Ectodermal cell (in vitro differentiated cells): ENCODE results near the gene TNIK.

Experiments
- H3K27ac ChIP-seq: 2 replicates; pipeline ENCODE4 v1.7.0; 2013; ENCODE audit warnings: mild to moderate bottlenecking, low read depth, low read length; ENCODE audit not compliant: insufficient read depth, poor library complexity, severe bottlenecking
- H3K27me3 ChIP-seq: 2 replicates; pipeline ENCODE4 v1.7.0; 2013; ENCODE audit warnings: mild to moderate bottlenecking, low read length; ENCODE audit not compliant: insufficient read depth, control insufficient read depth, poor library complexity, severe bottlenecking
- H3K36me3 ChIP-seq: one replicate; pipeline ENCODE4 v1.7.0; 2013; ENCODE audit warnings: low read length; ENCODE audit not compliant: control insufficient read depth, insufficient read depth
- H3K4me1 ChIP-seq: one replicate; pipeline ENCODE4 v1.7.0; 2013; ENCODE audit warnings: low read length; ENCODE audit not compliant: control insufficient read depth, insufficient read depth
- H3K4me3 ChIP-seq: 2 replicates; pipeline ENCODE4 v1.7.0; 2013; ENCODE audit warnings: low read depth, low read length, control low read depth; ENCODE audit not compliant: insufficient read depth
- H3K9me3 ChIP-seq: 2 replicates; pipeline ENCODE4 v1.7.0; 2013; ENCODE audit warnings: mild to moderate bottlenecking, low read length, moderate library complexity; ENCODE audit not compliant: control insufficient read depth
- WGBS, 2 experiments: methylation state at CpG; one replicate each; pipeline ENCODE4 v1.1.7; 2013; ENCODE audit warnings: missing lambda C conversion rate in 2 of 2; 5-methylcytosine and 5-hydroxymethylcytosine counted together

The TNIK gene

GRCh38 chr3:171470714-171471227 lies 10.6 kb upstream of the TNIK start:
- Histone ChIP-seq H3K4me3 (no peak overlapping the region), H3K27ac (no peak overlapping the region), H3K27me3 (no peaks in the 10 kb centered on the region), H3K4me1 (peaks cover 7% of the 10 kb centered on the region), H3K36me3 (no peaks in the 10 kb centered on the region), H3K9me3 (no peaks in the 10 kb centered on the region)
- WGBS, 2 experiments = 100% methylated on average over 1 of the region's 1 CpG; no CpG with 5 or more reads in 1 of the 2 experiments

DNA sequence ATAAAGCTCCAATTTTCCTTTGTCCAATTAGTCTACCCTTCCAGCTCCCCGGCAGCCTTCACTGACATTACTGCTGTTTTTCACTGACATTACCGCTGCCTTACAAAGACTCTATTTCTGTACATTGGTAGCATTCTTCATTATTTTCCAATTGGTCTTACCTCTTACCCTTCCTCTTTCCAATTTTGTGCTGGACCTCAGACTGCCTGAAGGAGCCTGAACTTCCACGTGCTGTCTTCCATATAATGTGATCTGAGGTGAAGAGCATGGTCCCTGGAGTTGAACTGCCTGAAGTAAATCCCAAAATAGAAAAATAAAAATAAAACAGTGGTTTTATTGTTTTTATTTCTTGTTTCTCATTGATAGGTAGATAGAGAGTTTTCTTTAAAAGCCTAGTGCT lies 9.2 kb upstream of the TNIK start:
- no peaks in the 10 kb centered on the region for H3K27me3 ChIP-seq
- H3K27ac ChIP-seq = no peak overlapping the region
- no peaks in the 10 kb centered on the region for H3K9me3 ChIP-seq
- no peak overlapping the region for H3K4me3 ChIP-seq
- WGBS, 2 experiments = 93 to 100% methylated on average over 3 of the region's 3 CpGs
- peaks cover 7% of the 10 kb centered on the region for H3K4me1 ChIP-seq
- H3K36me3 ChIP-seq = no peaks in the 10 kb centered on the region

DNA sequence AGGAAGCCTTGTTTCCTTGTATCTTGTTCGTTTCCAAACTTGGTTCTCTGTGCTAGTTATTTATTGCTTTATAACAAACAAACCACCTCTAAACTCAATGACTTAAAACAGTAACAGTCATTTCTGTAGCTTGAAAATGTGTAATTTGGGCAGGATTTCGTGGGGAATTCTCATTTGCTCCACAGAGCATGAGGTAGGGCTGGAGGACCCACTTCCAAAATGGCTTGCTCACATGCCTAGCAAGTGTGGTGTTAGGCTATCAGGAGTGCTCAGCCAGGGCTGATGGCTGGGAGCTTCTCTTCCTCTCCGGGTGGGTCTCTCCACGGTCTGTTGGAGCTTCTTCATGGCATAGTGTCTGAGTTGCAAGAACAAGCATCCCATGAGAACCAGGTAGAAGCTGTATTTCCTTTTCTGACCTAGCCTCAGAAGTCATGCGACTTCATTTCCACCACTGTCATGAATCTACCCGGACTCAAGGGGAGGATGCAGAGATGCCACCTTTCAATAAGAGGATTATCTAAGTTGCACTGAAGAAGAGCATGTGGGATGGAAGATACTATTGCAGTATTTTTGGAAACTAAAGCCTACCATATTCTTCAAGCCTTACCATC lies 8.2 kb upstream of the TNIK start:
- Histone ChIP-seq H3K9me3 (no peaks in the 10 kb centered on the region), H3K36me3 (no peaks in the 10 kb centered on the region), H3K27ac (no peak overlapping the region), H3K4me1 (peaks cover 7% of the 10 kb centered on the region), H3K27me3 (no peaks in the 10 kb centered on the region), H3K4me3 (no peak overlapping the region)
- WGBS, 2 experiments = 91 to 93% methylated on average over 5 to 6 of the region's 6 CpGs

DNA sequence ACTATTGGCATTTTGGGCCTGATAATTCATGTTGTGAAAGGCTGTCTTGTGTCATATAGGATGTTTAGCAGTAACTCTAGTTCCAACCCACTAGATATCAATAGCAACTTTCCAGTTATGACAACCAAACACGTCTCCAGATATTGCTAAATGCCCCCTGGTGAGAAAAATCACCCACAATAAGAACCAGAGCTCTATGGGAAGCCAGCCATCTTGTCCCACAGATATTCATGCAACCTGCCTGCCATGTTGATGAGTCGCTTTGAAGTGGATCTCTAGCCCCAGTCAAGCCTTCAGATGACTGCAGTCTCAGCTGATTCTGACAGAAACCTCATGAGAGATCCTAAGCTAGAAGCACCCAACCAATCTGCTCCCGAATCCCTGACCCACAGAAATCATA lies 5.6 kb upstream of the TNIK start:
- whole genome bisulfite sequencing, 2 experiments = 89 to 98% methylated on average over 2 of the region's 3 CpGs
- no peaks in the 10 kb centered on the region for H3K36me3 ChIP-seq
- H3K4me3 ChIP-seq = no peak overlapping the region
- no peak overlapping the region for H3K27ac ChIP-seq
- peaks cover 15% of the 10 kb centered on the region for H3K27me3 ChIP-seq
- no peaks in the 10 kb centered on the region for H3K9me3 ChIP-seq
- H3K4me1 ChIP-seq = peaks cover 12% of the 10 kb centered on the region

GRCh38 chr3:171464462-171464861 lies 4.3 kb upstream of the TNIK start:
- Histone ChIP-seq H3K36me3 (no peaks in the 10 kb centered on the region), H3K4me1 (peaks cover 12% of the 10 kb centered on the region), H3K27me3 (peaks cover 27% of the 10 kb centered on the region), H3K27ac (no peak overlapping the region), H3K9me3 (no peaks in the 10 kb centered on the region), H3K4me3 (no peak overlapping the region)
- WGBS, 2 experiments = 95 to 100% methylated on average over 2 to 3 of the region's 3 CpGs

DNA sequence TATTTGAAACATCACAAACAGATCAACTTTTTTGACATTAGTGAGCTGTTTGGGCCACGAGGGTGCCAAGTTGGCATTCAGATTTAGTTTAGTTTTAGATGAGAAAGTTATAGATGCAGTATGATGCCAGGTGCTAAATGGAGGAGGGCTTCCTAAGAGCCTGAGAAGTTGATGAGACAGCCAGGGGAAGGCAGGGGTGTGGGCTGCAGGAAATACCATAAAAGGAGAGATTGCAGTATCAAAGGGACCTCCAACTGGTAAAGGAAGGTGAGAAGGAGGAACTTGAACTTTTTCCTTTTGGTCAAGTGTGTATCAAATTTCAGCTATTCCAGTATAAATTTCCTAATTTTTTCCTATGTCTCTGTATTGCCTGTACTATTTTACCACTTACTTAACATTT lies 2.0 kb upstream of the TNIK start:
- no peaks in the 10 kb centered on the region for H3K36me3 ChIP-seq
- no peak overlapping the region for H3K27ac ChIP-seq
- 8 to 17% methylated on average over 1 of the region's 1 CpG for whole genome bisulfite sequencing, 2 experiments
- H3K27me3 ChIP-seq = peaks cover 46% of the 10 kb centered on the region
- H3K4me1 ChIP-seq = peaks cover 15% of the 10 kb centered on the region
- no peaks in the 10 kb centered on the region for H3K9me3 ChIP-seq
- H3K4me3 ChIP-seq = no peak overlapping the region

- peaks cover 46% of the 10 kb centered on the region for H3K27me3 ChIP-seq
- no peaks in the 10 kb centered on the region for H3K9me3 ChIP-seq
- H3K4me3 ChIP-seq = peak overlapping the region; percentile 67
- no peaks in the 10 kb centered on the region for H3K36me3 ChIP-seq
- 8% methylated on average over 2 of the region's 2 CpGs; no CpG with 5 or more reads in 1 of the 2 experiments for WGBS, 2 experiments
- peaks cover 13% of the 10 kb centered on the region for H3K4me1 ChIP-seq
- no peak overlapping the region for H3K27ac ChIP-seq
Observed at GRCh38 chr3:171461525-171461917, 1.3 kb upstream of the TNIK start.

- 0 to 1% methylated on average over 49 to 51 of the region's 51 CpGs for WGBS, 2 experiments
- no peak overlapping the region for H3K27ac ChIP-seq
- peaks cover 46% of the 10 kb centered on the region for H3K27me3 ChIP-seq
- no peaks in the 10 kb centered on the region for H3K9me3 ChIP-seq
- peak overlapping the region; percentile 67 for H3K4me3 ChIP-seq
- H3K4me1 ChIP-seq = peaks cover 13% of the 10 kb centered on the region
- H3K36me3 ChIP-seq = no peaks in the 10 kb centered on the region
Observed at GRCh38 chr3:171460725-171461524, 720 bp upstream of the TNIK start.

GRCh38 chr3:171459137-171459941 lies 866 bp downstream of the TNIK start:
- peaks cover 13% of the 10 kb centered on the region for H3K4me1 ChIP-seq
- H3K36me3 ChIP-seq = no peaks in the 10 kb centered on the region
- H3K27me3 ChIP-seq = peaks cover 46% of the 10 kb centered on the region
- H3K9me3 ChIP-seq = no peaks in the 10 kb centered on the region
- H3K27ac ChIP-seq = no peak overlapping the region
- WGBS, 2 experiments = 0% methylated on average over 36 of the region's 36 CpGs
- H3K4me3 ChIP-seq = peak overlapping the region; percentile 67

- H3K36me3 ChIP-seq = no peaks in the 10 kb centered on the region
- no peaks in the 10 kb centered on the region for H3K9me3 ChIP-seq
- H3K4me3 ChIP-seq = peak overlapping the region; percentile 67
- no peak overlapping the region for H3K27ac ChIP-seq
- H3K4me1 ChIP-seq = peaks cover 15% of the 10 kb centered on the region
- peaks cover 46% of the 10 kb centered on the region for H3K27me3 ChIP-seq
- 0 to 2% methylated on average over 5 to 6 of the region's 6 CpGs for WGBS, 2 experiments
Observed at GRCh38 chr3:171458864-171459136, 1.4 kb downstream of the TNIK start.
